OCI-LY7 (cell line): ENCODE data around the gene UBTD2. TPM values are rescaled to one million over a fixed set of nuclear protein-coding genes. Genes with fewer than 3 reads are reported as not detected.

Source experiments
- BruUV-seq: library from RNA; stranded (reverse); fragments of 400-500 nt; replicated peaks from 2 replicates; lab custom pipeline; 2021; lab: Mats Ljungman, UMichigan
- CTCF ChIA-PET: fragments of 300-600 bp; sonication (Branson Sonifier 250); formaldehyde crosslinking; loops from one replicate; lab custom pipeline; 2022; ENCODE audit warnings: antibody characterized with exemption; ENCODE audit not compliant: unreplicated experiment; lab: Charles Lee
- POLR2A ChIA-PET: fragments of 300-600 bp; sonication (Branson Sonifier 250); formaldehyde crosslinking; loops from one replicate; lab custom pipeline; 2022; ENCODE audit warnings: antibody characterized with exemption; lab: Charles Lee
- DNase-seq: peaks from one replicate; pipeline ENCODE4 v3.0.0-alpha.2; 2015; ENCODE audit warnings: low spot score
- H2AFZ ChIP-seq: fragments of 200-600 bp; sonication (generic), shearing (Covaris generic); 2 replicates; pipeline ENCODE4 v1.6.1; 2014; ENCODE audit warnings: mild to moderate bottlenecking, antibody characterized with exemption, low read length, moderate library complexity
- H3K27ac ChIP-seq: fragments of 200-600 bp; sonication (generic); 2 replicates; pipeline ENCODE4 v1.5.1; 2014; ENCODE audit warnings: mixed run types, low read depth, mild to moderate bottlenecking, moderate library complexity, low read length, inconsistent platforms; ENCODE audit not compliant: poor library complexity, severe bottlenecking
- H3K36me3 ChIP-seq: fragments of 200-600 bp; sonication (generic); 2 replicates; pipeline ENCODE4 v1.6.1; 2014; ENCODE audit warnings: mild to moderate bottlenecking, antibody characterized with exemption, low read length, moderate library complexity, mixed read lengths; ENCODE audit not compliant: insufficient read depth
- H3K4me1 ChIP-seq: fragments of 200-600 bp; sonication (generic); 2 replicates; pipeline ENCODE4 v1.5.1; 2014; ENCODE audit warnings: mild to moderate bottlenecking, low read length; ENCODE audit not compliant: insufficient read depth, poor library complexity, severe bottlenecking
- H3K4me2 ChIP-seq: fragments of 200-600 bp; sonication (generic); 2 replicates; pipeline ENCODE4 v1.6.1; 2014; ENCODE audit warnings: mild to moderate bottlenecking, low read length
- H3K4me3 ChIP-seq: fragments of 200-600 bp; sonication (generic); 2 replicates; pipeline ENCODE4 v1.5.1; 2014; ENCODE audit warnings: mild to moderate bottlenecking, low read depth, low read length; ENCODE audit not compliant: poor library complexity, severe bottlenecking
- H3K79me2 ChIP-seq: fragments of 200-600 bp; sonication (generic); 2 replicates; pipeline ENCODE4 v1.6.1; 2016; ENCODE audit warnings: low read depth, mild to moderate bottlenecking, low read length, moderate library complexity, mixed read lengths; ENCODE audit not compliant: insufficient read depth
- H3K9me2 ChIP-seq: fragments of 200-600 bp; sonication (generic); 2 replicates; pipeline ENCODE4 v1.6.1; 2016; ENCODE audit warnings: mild to moderate bottlenecking, low read length, mixed read lengths; ENCODE audit not compliant: insufficient read depth
- H3K9me3 ChIP-seq: fragments of 200-600 bp; sonication (generic); 2 replicates; pipeline ENCODE4 v1.6.1; 2014; ENCODE audit warnings: mild to moderate bottlenecking, mixed run types, low read length, mixed read lengths
- H4K20me1 ChIP-seq: fragments of 200-600 bp; sonication (generic); 2 replicates; pipeline ENCODE4 v1.6.1; 2014; ENCODE audit warnings: mild to moderate bottlenecking, antibody characterized with exemption, low read length, moderate library complexity, mixed read lengths; ENCODE audit not compliant: insufficient read depth
- EZH2phosphoT487 ChIP-seq: fragments of 200-600 bp; sonication (generic); IDR thresholded peaks from 2 replicates; pipeline ENCODE4 v1.6.1; 2018; ENCODE audit warnings: low read depth, borderline replicate concordance, mild to moderate bottlenecking, mixed run types, antibody characterized with exemption, low read length, moderate library complexity, mixed read lengths
- intact Hi-C: fragments of 100-400 bp; cut with micrococcal nuclease; formaldehyde crosslinking; loops from one replicate; pipeline ENCODE4 v1.10.0; 2022; ENCODE audit not compliant: unreplicated experiment
- total RNA-seq, 2 experiments: library from RNA; depleted of rRNA in 1 of 2; stranded (reverse); fragments of >200 nt in 1 of 2; shearing (Covaris generic) in 1 of 2; gene quantifications; 2 replicates each; pipeline ENCODE4 v1.2.3, GENCODE V29; 2014 to 2022
- TF ChIP-seq, protein P1 (sequence below): fragments of 200-600 bp; sonication (generic); conservative IDR thresholded peaks from 2 replicates; pipeline ENCODE4 v1.5.1; 2014; ENCODE audit warnings: mild to moderate bottlenecking, antibody characterized with exemption, low read length, moderate library complexity, mixed read lengths

Gene UBTD2
- total RNA-seq, 2 experiments from 2014 or later, result 16.0 to 19.8 TPM

DNA sequence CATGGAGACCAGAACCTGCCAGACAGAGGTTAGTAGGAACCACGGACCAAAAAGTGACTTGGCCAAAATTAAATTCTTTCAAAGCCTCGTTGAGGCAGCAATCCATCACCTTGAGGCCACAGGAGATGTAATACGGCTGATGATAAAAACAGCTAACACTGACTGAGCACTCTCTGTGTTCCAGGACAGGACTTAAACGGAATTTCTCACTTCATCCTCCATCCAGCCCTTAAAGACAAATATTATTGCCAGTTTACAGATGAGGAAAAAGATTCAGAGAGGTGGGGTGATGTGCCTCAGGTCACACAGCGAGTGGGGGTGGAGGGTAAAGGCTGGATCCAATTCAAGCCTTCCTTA, 120.6 kb downstream of the UBTD2 start:
- no peaks in the 10 kb centered on the region for H3K9me2 ChIP-seq
- CTCF ChIA-PET, result interaction anchor here (0.7 kb wide), 1 partner anchor 13 kb away, joined by 9 read pairs; no protein-coding TSS in a partner anchor
- POLR2A ChIA-PET, result interaction anchor here (1.6 kb wide), 1 partner anchor 10 kb away, joined by 11 read pairs; no protein-coding TSS in a partner anchor
- H3K27ac ChIP-seq, result no peak overlapping the region
- peaks cover 10% of the 10 kb centered on the region for H3K36me3 ChIP-seq
- no peak overlapping the region for H3K4me2 ChIP-seq
- no peaks in the 10 kb centered on the region for H4K20me1 ChIP-seq
- no peak overlapping the region for H3K4me3 ChIP-seq
- TF ChIP-seq, protein P1, sequence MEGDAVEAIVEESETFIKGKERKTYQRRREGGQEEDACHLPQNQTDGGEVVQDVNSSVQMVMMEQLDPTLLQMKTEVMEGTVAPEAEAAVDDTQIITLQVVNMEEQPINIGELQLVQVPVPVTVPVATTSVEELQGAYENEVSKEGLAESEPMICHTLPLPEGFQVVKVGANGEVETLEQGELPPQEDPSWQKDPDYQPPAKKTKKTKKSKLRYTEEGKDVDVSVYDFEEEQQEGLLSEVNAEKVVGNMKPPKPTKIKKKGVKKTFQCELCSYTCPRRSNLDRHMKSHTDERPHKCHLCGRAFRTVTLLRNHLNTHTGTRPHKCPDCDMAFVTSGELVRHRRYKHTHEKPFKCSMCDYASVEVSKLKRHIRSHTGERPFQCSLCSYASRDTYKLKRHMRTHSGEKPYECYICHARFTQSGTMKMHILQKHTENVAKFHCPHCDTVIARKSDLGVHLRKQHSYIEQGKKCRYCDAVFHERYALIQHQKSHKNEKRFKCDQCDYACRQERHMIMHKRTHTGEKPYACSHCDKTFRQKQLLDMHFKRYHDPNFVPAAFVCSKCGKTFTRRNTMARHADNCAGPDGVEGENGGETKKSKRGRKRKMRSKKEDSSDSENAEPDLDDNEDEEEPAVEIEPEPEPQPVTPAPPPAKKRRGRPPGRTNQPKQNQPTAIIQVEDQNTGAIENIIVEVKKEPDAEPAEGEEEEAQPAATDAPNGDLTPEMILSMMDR, result no peak
- TF ChIP-seq EZH2phosphoT487, result no peak
- H3K9me3 ChIP-seq, result no peaks in the 10 kb centered on the region
- H3K4me1 ChIP-seq, result peaks cover 44% of the 10 kb centered on the region
- intact Hi-C loops, result no loop called here
- no peak for DNase-seq
- H2AFZ ChIP-seq, result no peak overlapping the region
- no TSS peak for BruUV-seq
- peaks cover 4% of the 10 kb centered on the region; the same call in 1 of the 2 replicates for H3K79me2 ChIP-seq

GRCh38 chr5:172162323-172162986, 121.1 kb downstream of the UBTD2 start:
- ChIA-PET POLR2A (interaction anchor here (1.1 to 1.6 kb wide), 2 partner anchors 11 to 14 kb away, joined by 3 to 11 read pairs; no protein-coding TSS in a partner anchor), CTCF (interaction anchor here (0.7 kb wide), 1 partner anchor 13 kb away, joined by 9 read pairs; no protein-coding TSS in a partner anchor)
- Histone ChIP-seq H3K9me3 (no peaks in the 10 kb centered on the region), H3K9me2 (no peaks in the 10 kb centered on the region), H3K4me3 (no peak overlapping the region), H2AFZ (no peak overlapping the region), H3K4me2 (no peak overlapping the region), H3K79me2 (peaks cover 4% of the 10 kb centered on the region; the same call in 1 of the 2 replicates), H3K36me3 (peaks cover 14% of the 10 kb centered on the region), H3K27ac (no peak overlapping the region), H3K4me1 (peaks cover 44% of the 10 kb centered on the region), H4K20me1 (no peaks in the 10 kb centered on the region)
- DNase-seq, result no peak
- BruUV-seq, result no TSS peak
- TF ChIP-seq, protein P1, result no peak
- no peak for TF ChIP-seq EZH2phosphoT487
- intact Hi-C loops, result no loop called here

- Histone ChIP-seq H3K4me2 (peak overlapping the region; percentile 30; the same call in 1 of the 2 replicates), H3K9me3 (no peaks in the 10 kb centered on the region), H3K9me2 (no peaks in the 10 kb centered on the region), H3K4me3 (no peak overlapping the region), H3K4me1 (peaks cover 57% of the 10 kb centered on the region), H4K20me1 (no peaks in the 10 kb centered on the region), H3K79me2 (peaks cover 4% of the 10 kb centered on the region; the same call in 1 of the 2 replicates), H3K36me3 (peaks cover 29% of the 10 kb centered on the region), H3K27ac (peak overlapping the region; percentile 27), H2AFZ (no peak overlapping the region)
- intact Hi-C loops, result no loop called here
- ChIA-PET CTCF (no interaction called here), POLR2A (interaction anchor here (0.7 to 2.7 kb wide), 4 partner anchors 13 to 162 kb away, joined by 4 to 10 read pairs (median 7); no protein-coding TSS in a partner anchor)
- TF ChIP-seq, protein P1, result no peak
- no peak for TF ChIP-seq EZH2phosphoT487
- no peak for DNase-seq
- no TSS peak for BruUV-seq
Observed at GRCh38 chr5:172160506-172160905, 123.1 kb downstream of the UBTD2 start.
